ENCODE results near the gene EP300. TPM values are rescaled to one million over a fixed set of nuclear protein-coding genes. Genes with fewer than 3 reads are reported as not detected.

EP300 gene
- polyA plus RNA-seq, 1 donor from 2014 or later = 13.9 TPM

GRCh38 chr22:41124086-41124485, 31.7 kb downstream of the EP300 start:
- H2AFZ ChIP-seq (ENCODE audit: low read depth, low read length) = no peak overlapping the region
- no peaks in the 10 kb centered on the region for H3K9me2 ChIP-seq (ENCODE audit: insufficient read depth, low read length)
- H3K9ac ChIP-seq (ENCODE audit: low read length) = no peak overlapping the region
- H3K27me3 ChIP-seq (ENCODE audit: insufficient read depth, low read depth, low read length) = no peaks in the 10 kb centered on the region
- TF ChIP-seq EP300 (conservative IDR thresholded peaks at IDR 0.05; ENCODE audit: poor library complexity, severe bottlenecking) (no peak), SMC3 (conservative IDR thresholded peaks at IDR 0.05; ENCODE audit: poor library complexity) (no peak), TAF1 (IDR thresholded peaks at IDR 0.05; ENCODE audit: low read depth) (no peak), REST (IDR thresholded peaks at IDR 0.05; ENCODE audit: borderline replicate concordance) (no peak), RAD21 (conservative IDR thresholded peaks at IDR 0.05) (no peak), EZH2 (IDR thresholded peaks at IDR 0.05; ENCODE audit: borderline replicate concordance, insufficient read depth, low read length, poor library complexity, severe bottlenecking) (no peak), MXI1 (conservative IDR thresholded peaks at IDR 0.05; ENCODE audit: poor library complexity, severe bottlenecking) (no peak), POLR2AphosphoS5 (IDR thresholded peaks at IDR 0.05) (no peak), CTCF (IDR thresholded peaks at IDR 0.05; ENCODE audit: poor library complexity, severe bottlenecking) (no peak)
- peaks cover 6% of the 10 kb centered on the region for H4K20me1 ChIP-seq (ENCODE audit: insufficient read depth)
- H3K36me3 ChIP-seq (ENCODE audit: insufficient read depth, low read length) = peaks cover 19% of the 10 kb centered on the region
- H3K4me3 ChIP-seq (ENCODE audit: low read length) = no peak overlapping the region
- no peak overlapping the region for H3K27ac ChIP-seq (ENCODE audit: low read length)
- H3K79me2 ChIP-seq (replicated peaks; ENCODE audit: insufficient read depth, low read length) = peaks cover 47% of the 10 kb centered on the region
- no peak overlapping the region for H3K4me2 ChIP-seq (ENCODE audit: low read length)
- no peaks in the 10 kb centered on the region for H3K9me3 ChIP-seq (ENCODE audit: low read length)
- H3F3A ChIP-seq (ENCODE audit: insufficient read depth, low read length, poor library complexity, severe bottlenecking) = no peaks in the 10 kb centered on the region

- TF ChIP-seq MXI1 (conservative IDR thresholded peaks at IDR 0.05; ENCODE audit: poor library complexity, severe bottlenecking) = no peak
- no peak for TF ChIP-seq REST (IDR thresholded peaks at IDR 0.05; ENCODE audit: borderline replicate concordance)
- H3K9me2 ChIP-seq (ENCODE audit: insufficient read depth, low read length) = no peaks in the 10 kb centered on the region
- H3K27me3 ChIP-seq (ENCODE audit: insufficient read depth, low read depth, low read length) = no peaks in the 10 kb centered on the region
- no peak overlapping the region for H3K9ac ChIP-seq (ENCODE audit: low read length)
- H3K27ac ChIP-seq (ENCODE audit: low read length) = no peak overlapping the region
- no peak overlapping the region for H2AFZ ChIP-seq (ENCODE audit: low read depth, low read length)
- H3K79me2 ChIP-seq (replicated peaks; ENCODE audit: insufficient read depth, low read length) = peaks cover 25% of the 10 kb centered on the region
- H3K4me2 ChIP-seq (ENCODE audit: low read length) = no peak overlapping the region
- H3K4me3 ChIP-seq (ENCODE audit: low read length) = no peak overlapping the region
- no peaks in the 10 kb centered on the region for H3F3A ChIP-seq (ENCODE audit: insufficient read depth, low read length, poor library complexity, severe bottlenecking)
- peaks cover 6% of the 10 kb centered on the region for H4K20me1 ChIP-seq (ENCODE audit: insufficient read depth)
- no peaks in the 10 kb centered on the region for H3K9me3 ChIP-seq (ENCODE audit: low read length)
- H3K36me3 ChIP-seq (ENCODE audit: insufficient read depth, low read length) = peaks cover 14% of the 10 kb centered on the region
These were observed 35.1 kb downstream of the EP300 start for GRCh38 chr22:41127451-41127850.
